Fibroblast of skin of left biceps (primary cell): ENCODE results near the gene ZBED2.

Source experiments
- DNase-seq, 2 experiments: peaks; one replicate each; pipeline ENCODE4 v3.0.0-alpha.2; 2013; ENCODE audit warnings: low read depth in 2 of 2

Gene ZBED2

GRCh38 chr3:111604119-111604518 lies 9.0 kb upstream of the ZBED2 start:
- no peak for DNase-seq

- DNase-seq: no peak
Measured at GRCh38 chr3:111603679-111604078, 8.5 kb upstream of the ZBED2 start.

- DNase-seq: no peak
Measured at GRCh38 chr3:111601810-111602209, 6.7 kb upstream of the ZBED2 start.

- no peak for DNase-seq
Measured at GRCh38 chr3:111598552-111598951, 3.4 kb upstream of the ZBED2 start.

- DNase-seq: no peak
Measured at GRCh38 chr3:111598139-111598538, 3.0 kb upstream of the ZBED2 start.

- DNase-seq: no peak
Measured at GRCh38 chr3:111596328-111596727, 1.2 kb upstream of the ZBED2 start.

GRCh38 chr3:111594781-111595180 lies 365 bp downstream of the ZBED2 start:
- DNase-seq: no peak

- DNase-seq: peak; percentile 17 to 27
Measured at GRCh38 chr3:111594205-111594604, 941 bp downstream of the ZBED2 start.

GRCh38 chr3:111593666-111594065 lies 1.5 kb downstream of the ZBED2 start:
- DNase-seq: no peak

GRCh38 chr3:111592936-111593335 lies 2.2 kb downstream of the ZBED2 start:
- DNase-seq: no peak

GRCh38 chr3:111592143-111592542 lies 3.0 kb downstream of the ZBED2 start:
- DNase-seq: no peak

GRCh38 chr3:111591555-111591954 lies 3.6 kb downstream of the ZBED2 start:
- no peak for DNase-seq

GRCh38 chr3:111590143-111590491 lies 5.0 kb downstream of the ZBED2 start:
- DNase-seq: no peak

GRCh38 chr3:111589303-111590142 lies 5.6 kb downstream of the ZBED2 start:
- no peak for DNase-seq

- DNase-seq: no peak
Measured at GRCh38 chr3:111588527-111588926, 6.6 kb downstream of the ZBED2 start.

GRCh38 chr3:111585217-111585616 lies 9.9 kb downstream of the ZBED2 start:
- no peak for DNase-seq

- DNase-seq: no peak
Measured at GRCh38 chr3:111584744-111585143, 10.4 kb downstream of the ZBED2 start.

GRCh38 chr3:111582120-111582474 lies 13.0 kb downstream of the ZBED2 start:
- peak; percentile 65 to 66 for DNase-seq

- no peak for DNase-seq
Measured at GRCh38 chr3:111581403-111582119, 13.6 kb downstream of the ZBED2 start.

- no peak for DNase-seq
Measured at GRCh38 chr3:111579495-111579894, 15.7 kb downstream of the ZBED2 start.

- DNase-seq: no peak
Measured at GRCh38 chr3:111578867-111579266, 16.3 kb downstream of the ZBED2 start.

- peak; percentile 44 to 50 for DNase-seq
Measured at GRCh38 chr3:111577798-111578685, 17.1 kb downstream of the ZBED2 start.
